B cell (primary cell): ENCODE results near the gene PPTC7.

Source experiments
- EZH2 ChIP-seq: IDR thresholded peaks from 2 replicates; pipeline ENCODE4 v1.6.1; 2012; ENCODE audit warnings: borderline replicate concordance, low read depth, mild to moderate bottlenecking, moderate library complexity, low read length; ENCODE audit not compliant: insufficient read depth, poor library complexity, severe bottlenecking
- TF ChIP-seq, protein P1 (sequence below): fragments of 200-600 bp; IDR thresholded peaks from one replicate; pipeline ENCODE4 v1.8.0; 2022; ENCODE audit warnings: antibody characterized with exemption, mild to moderate bottlenecking

DNA sequence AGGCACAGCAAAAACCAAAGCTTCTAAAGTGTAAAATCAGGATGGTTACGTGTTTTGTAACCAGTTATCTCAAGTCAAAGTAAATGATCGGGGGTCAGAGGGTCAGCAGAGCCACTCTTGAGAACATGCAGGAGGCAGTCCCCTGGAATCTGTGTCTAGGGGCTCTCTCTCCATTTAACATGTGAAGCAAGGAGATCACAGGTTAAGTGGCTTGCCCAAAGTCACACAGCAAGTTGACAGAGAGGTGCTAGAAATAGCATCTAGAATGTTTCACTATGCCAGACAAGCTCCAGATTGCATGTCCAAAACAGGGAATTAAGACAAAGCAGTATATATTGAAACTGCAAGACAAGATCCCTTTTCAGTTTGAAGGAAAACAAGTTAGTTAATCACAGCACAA is 33.4 kb downstream of the PPTC7 start:
- TF ChIP-seq, protein P1, sequence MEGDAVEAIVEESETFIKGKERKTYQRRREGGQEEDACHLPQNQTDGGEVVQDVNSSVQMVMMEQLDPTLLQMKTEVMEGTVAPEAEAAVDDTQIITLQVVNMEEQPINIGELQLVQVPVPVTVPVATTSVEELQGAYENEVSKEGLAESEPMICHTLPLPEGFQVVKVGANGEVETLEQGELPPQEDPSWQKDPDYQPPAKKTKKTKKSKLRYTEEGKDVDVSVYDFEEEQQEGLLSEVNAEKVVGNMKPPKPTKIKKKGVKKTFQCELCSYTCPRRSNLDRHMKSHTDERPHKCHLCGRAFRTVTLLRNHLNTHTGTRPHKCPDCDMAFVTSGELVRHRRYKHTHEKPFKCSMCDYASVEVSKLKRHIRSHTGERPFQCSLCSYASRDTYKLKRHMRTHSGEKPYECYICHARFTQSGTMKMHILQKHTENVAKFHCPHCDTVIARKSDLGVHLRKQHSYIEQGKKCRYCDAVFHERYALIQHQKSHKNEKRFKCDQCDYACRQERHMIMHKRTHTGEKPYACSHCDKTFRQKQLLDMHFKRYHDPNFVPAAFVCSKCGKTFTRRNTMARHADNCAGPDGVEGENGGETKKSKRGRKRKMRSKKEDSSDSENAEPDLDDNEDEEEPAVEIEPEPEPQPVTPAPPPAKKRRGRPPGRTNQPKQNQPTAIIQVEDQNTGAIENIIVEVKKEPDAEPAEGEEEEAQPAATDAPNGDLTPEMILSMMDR, result no peak
- no peak for TF ChIP-seq EZH2
